Fibroblast of skin of back (primary cell): ENCODE results near the gene CFTR.
"Not testable (repeated sequence)": the region's sequence is repeated elsewhere in the genome, so short reads cannot be mapped to it uniquely, and the experiment has no call there.

Source experiments
- DNase-seq: peaks from one replicate; pipeline ENCODE4 v3.0.0-alpha.2; 2013

Gene CFTR

GRCh38 chr7:117690147-117690546, 210.3 kb downstream of the CFTR start:
- DNase-seq, result no peak

GRCh38 chr7:117692338-117692737, 212.5 kb downstream of the CFTR start:
- no peak for DNase-seq

GRCh38 chr7:117698018-117698417, 218.2 kb downstream of the CFTR start:
- no peak for DNase-seq

GRCh38 chr7:117704063-117704462, 224.2 kb downstream of the CFTR start:
- no peak for DNase-seq

GRCh38 chr7:117705630-117706029, 225.8 kb downstream of the CFTR start:
- no peak for DNase-seq

- DNase-seq, result no peak
These were observed 226.4 kb downstream of the CFTR start for GRCh38 chr7:117706210-117706609.

GRCh38 chr7:117707080-117707479, 227.3 kb downstream of the CFTR start:
- DNase-seq, result no peak

- not testable (repeated sequence) for DNase-seq
These were observed 228.3 kb downstream of the CFTR start for GRCh38 chr7:117708173-117708572.

- no peak for DNase-seq
These were observed 231.7 kb downstream of the CFTR start for GRCh38 chr7:117711556-117711955.

GRCh38 chr7:117715784-117716445, 236.1 kb downstream of the CFTR start:
- peak; percentile 49 for DNase-seq

- no peak for DNase-seq
These were observed 237.0 kb downstream of the CFTR start for GRCh38 chr7:117716707-117717299.

GRCh38 chr7:117717357-117717756, 237.5 kb downstream of the CFTR start:
- no peak for DNase-seq
